CD14-positive monocyte (primary cell): ENCODE data around the gene ANTXRL. TPM values are rescaled to one million over a fixed set of nuclear protein-coding genes. Genes with fewer than 3 reads are reported as not detected.

ENCODE experiments used
- DNase-seq, 3 donors: peaks; one replicate each; pipeline ENCODE4 v3.0.0-alpha.2; 2011 to 2022
- H2AFZ ChIP-seq: 2 replicates; pipeline ENCODE4 v1.6.0; 2012; ENCODE audit warnings: mild to moderate bottlenecking, low read depth, low read length, inconsistent platforms; ENCODE audit not compliant: insufficient read depth, poor library complexity, severe bottlenecking
- H3K27ac ChIP-seq, 2 donors: 1 replicate in 1 of 2; 2 replicates in 1 of 2; pipeline ENCODE4 v1.5.1; 2012 to 2013; ENCODE audit warnings: low read length in 2 of 2, control low read depth in 1 of 2, inconsistent platforms in 1 of 2, low read depth in 1 of 2, mild to moderate bottlenecking in 1 of 2
- H3K27me3 ChIP-seq, 2 donors: one replicate each; pipeline versions ENCODE4 v1.6.0 to v1.6.1; 2011 to 2013; ENCODE audit warnings: low read length in 2 of 2; ENCODE audit not compliant: control insufficient read depth in 2 of 2, insufficient read depth in 2 of 2
- H3K36me3 ChIP-seq, 2 donors: replicated peaks in 1 of 2; 1 replicate in 1 of 2; 2 replicates in 1 of 2; pipeline versions ENCODE4 v1.5.1 to v1.6.1; 2012 to 2013; ENCODE audit warnings: low read length in 2 of 2, control low read depth in 1 of 2, inconsistent platforms in 1 of 2, mild to moderate bottlenecking in 1 of 2; ENCODE audit not compliant: insufficient read depth in 2 of 2, control insufficient read depth in 1 of 2
- H3K4me1 ChIP-seq, 2 donors: 1 replicate in 1 of 2; 2 replicates in 1 of 2; pipeline versions ENCODE4 v1.5.1 to v1.6.1; 2012 to 2013; ENCODE audit warnings: low read length in 2 of 2, control low read depth in 1 of 2, inconsistent platforms in 1 of 2, mild to moderate bottlenecking in 1 of 2, moderate library complexity in 1 of 2; ENCODE audit not compliant: insufficient read depth in 2 of 2, control insufficient read depth in 1 of 2
- H3K4me2 ChIP-seq: replicated peaks from 2 replicates; pipeline ENCODE3; 2012; ENCODE audit warnings: low read length, moderate library complexity, mild to moderate bottlenecking; ENCODE audit not compliant: poor library complexity, severe bottlenecking; ENCODE audit errors: extremely low read depth
- H3K4me3 ChIP-seq, 3 experiments: fragments of 200-600 bp in 1 of 3; sonication (generic) in 1 of 3; replicated peaks in 1 of 3; 1 replicate in 2 of 3; 2 replicates in 1 of 3; pipeline ENCODE4 v1.5.1; 2011 to 2013; ENCODE audit warnings: low read length in 3 of 3, mild to moderate bottlenecking in 3 of 3, control low read depth in 2 of 3, low read depth in 2 of 3, inconsistent platforms in 1 of 3, moderate library complexity in 1 of 3
- H3K79me2 ChIP-seq: 2 replicates; pipeline ENCODE4 v1.6.0; 2012; ENCODE audit warnings: mild to moderate bottlenecking, control low read depth, inconsistent platforms, low read length, moderate library complexity; ENCODE audit not compliant: insufficient read depth
- H3K9ac ChIP-seq: 2 replicates; pipeline ENCODE4 v1.6.0; 2017; ENCODE audit warnings: low read length, mild to moderate bottlenecking; ENCODE audit not compliant: insufficient read depth, poor library complexity, severe bottlenecking
- H3K9me3 ChIP-seq, 2 donors: replicated peaks in 1 of 2; 1 replicate in 1 of 2; 2 replicates in 1 of 2; pipeline versions ENCODE4 v1.5.1 to v1.6.1; 2012 to 2013; ENCODE audit warnings: low read length in 2 of 2, control low read depth in 1 of 2; ENCODE audit not compliant: control insufficient read depth in 1 of 2, insufficient read depth in 1 of 2
- H4K20me1 ChIP-seq: 2 replicates; pipeline ENCODE4 v1.6.0; 2012; ENCODE audit warnings: mild to moderate bottlenecking, low read length, control low read depth, moderate library complexity; ENCODE audit not compliant: insufficient read depth
- H3K27ac Mint-ChIP-seq, 7 donors: one replicate each; pipeline ENCODE4 v1.8.0; 2020; ENCODE audit warnings: mild to moderate bottlenecking in 7 of 7, mixed read lengths in 7 of 7, moderate library complexity in 6 of 7, inconsistent platforms in 2 of 7
- H3K27me3 Mint-ChIP-seq, 3 donors: one replicate each; pipeline ENCODE4 v1.8.0; 2021 to 2022; ENCODE audit warnings: low read depth in 3 of 3, mild to moderate bottlenecking in 3 of 3, mixed read lengths in 3 of 3, moderate library complexity in 3 of 3, inconsistent platforms in 1 of 3
- H3K36me3 Mint-ChIP-seq, 2 donors: one replicate each; pipeline ENCODE4 v1.8.0; 2020; ENCODE audit warnings: mixed read lengths in 2 of 2, inconsistent platforms in 1 of 2, mild to moderate bottlenecking in 1 of 2
- H3K4me1 Mint-ChIP-seq: one replicate; pipeline ENCODE4 v1.8.0; 2020; ENCODE audit warnings: mild to moderate bottlenecking, mixed read lengths
- H3K4me3 Mint-ChIP-seq, 2 donors: one replicate each; pipeline ENCODE4 v1.8.0; 2020; ENCODE audit warnings: mild to moderate bottlenecking in 2 of 2, mixed read lengths in 2 of 2, moderate library complexity in 1 of 2
- H3K9me3 Mint-ChIP-seq, 7 donors: one replicate each; pipeline ENCODE4 v1.8.0; 2020 to 2022; ENCODE audit warnings: mixed read lengths in 7 of 7, mild to moderate bottlenecking in 6 of 7, moderate library complexity in 6 of 7, inconsistent platforms in 2 of 7
- CTCF ChIP-seq: fragments of 200-600 bp; IDR thresholded peaks from one replicate; pipeline ENCODE4 v1.8.0; 2022; ENCODE audit warnings: antibody characterized with exemption, mild to moderate bottlenecking
- WGBS: methylation state at CpG from one replicate; pipeline ENCODE4 v1.1.5; 2013; ENCODE audit warnings: missing lambda C conversion rate; ENCODE audit not compliant: insufficient coverage; 5-methylcytosine and 5-hydroxymethylcytosine counted together
- intact Hi-C, 2 donors: fragments of 100-400 bp; cut with micrococcal nuclease; formaldehyde crosslinking; loops; one replicate each; pipeline versions ENCODE4 v1.15.0 to v1.15.1; 2023
- polyA plus RNA-seq, 3 donors: library from polyadenylated mRNA; depleted of rRNA in 1 of 3; unstranded in 2 of 3; stranded (reverse) in 1 of 3; fragments of 300-500 nt in 2 of 3; fragments of >200 nt in 1 of 3; fragmentation: Illumina TruSeq in 2 of 3; gene quantifications; 1 replicate in 2 of 3; 2 replicates in 1 of 3; pipeline ENCODE4 v1.2.3, GENCODE V29; 2012 to 2021

The ANTXRL gene
- polyA plus RNA-seq, 3 donors: not detected

GRCh38 chr10:46239247-46239646, 47.5 kb upstream of the ANTXRL start:
- H3K27me3 Mint-ChIP-seq: peaks cover 0 to 4% (median 1%) of the 10 kb centered on the region in 3 donors
- Histone ChIP-seq H3K9ac (no peak overlapping the region), H2AFZ (no peak overlapping the region), H3K27ac (no peak overlapping the region), H3K79me2 (no peaks in the 10 kb centered on the region), H4K20me1 (no peaks in the 10 kb centered on the region), H3K4me2 (no peak overlapping the region), H3K36me3 (no peaks in the 10 kb centered on the region), H3K4me3 (no peak overlapping the region), H3K9me3 (peaks cover 8% of the 10 kb centered on the region in 2 donors), H3K27me3 (no peaks in the 10 kb centered on the region), H3K4me1 (no peaks in the 10 kb centered on the region)
- H3K4me1 Mint-ChIP-seq: no peaks in the 10 kb centered on the region
- H3K4me3 Mint-ChIP-seq: no peak overlapping the region
- no peak for TF ChIP-seq CTCF
- no peaks in the 10 kb centered on the region for H3K36me3 Mint-ChIP-seq
- peaks cover 3 to 18% (median 11%) of the 10 kb centered on the region in 7 donors for H3K9me3 Mint-ChIP-seq
- no peak for DNase-seq
- H3K27ac Mint-ChIP-seq: no peak overlapping the region
- intact Hi-C loops: no loop called here

- no peak overlapping the region for H3K9ac ChIP-seq
- H3K9me3 Mint-ChIP-seq: peaks cover 3 to 18% (median 11%) of the 10 kb centered on the region in 7 donors
- H3K4me3 Mint-ChIP-seq: no peak overlapping the region
- H3K27ac Mint-ChIP-seq: no peak overlapping the region
- no peaks in the 10 kb centered on the region for H3K4me1 Mint-ChIP-seq
- no peaks in the 10 kb centered on the region for H3K4me1 ChIP-seq
- H3K4me2 ChIP-seq: no peak overlapping the region
- H3K9me3 ChIP-seq: peaks cover 8% of the 10 kb centered on the region in 2 donors
- H4K20me1 ChIP-seq: no peaks in the 10 kb centered on the region
- no peak overlapping the region for H2AFZ ChIP-seq
- no peak for DNase-seq
- peaks cover 0 to 4% (median 1%) of the 10 kb centered on the region in 3 donors for H3K27me3 Mint-ChIP-seq
- no peak overlapping the region for H3K27ac ChIP-seq
- no peaks in the 10 kb centered on the region for H3K79me2 ChIP-seq
- no peak overlapping the region for H3K4me3 ChIP-seq
- intact Hi-C loops: no loop called here
- H3K36me3 Mint-ChIP-seq: no peaks in the 10 kb centered on the region
- H3K36me3 ChIP-seq: no peaks in the 10 kb centered on the region
- H3K27me3 ChIP-seq: no peaks in the 10 kb centered on the region
- TF ChIP-seq CTCF: no peak
- 81% methylated on average over 2 of the region's 2 CpGs for WGBS
These were observed 46.7 kb upstream of the ANTXRL start for GRCh38 chr10:46239993-46240683.
